HG02763 (cell line): ENCODE data around the gene C9orf78.

Experiments
- ATAC-seq: cut with Tn5 transposase; IDR thresholded peaks from one replicate; pipeline ENCODE4 v1.9.1; 2021; ENCODE audit warnings: mild to moderate bottlenecking, moderate library complexity; ENCODE audit not compliant: unreplicated experiment

C9orf78 gene

DNA sequence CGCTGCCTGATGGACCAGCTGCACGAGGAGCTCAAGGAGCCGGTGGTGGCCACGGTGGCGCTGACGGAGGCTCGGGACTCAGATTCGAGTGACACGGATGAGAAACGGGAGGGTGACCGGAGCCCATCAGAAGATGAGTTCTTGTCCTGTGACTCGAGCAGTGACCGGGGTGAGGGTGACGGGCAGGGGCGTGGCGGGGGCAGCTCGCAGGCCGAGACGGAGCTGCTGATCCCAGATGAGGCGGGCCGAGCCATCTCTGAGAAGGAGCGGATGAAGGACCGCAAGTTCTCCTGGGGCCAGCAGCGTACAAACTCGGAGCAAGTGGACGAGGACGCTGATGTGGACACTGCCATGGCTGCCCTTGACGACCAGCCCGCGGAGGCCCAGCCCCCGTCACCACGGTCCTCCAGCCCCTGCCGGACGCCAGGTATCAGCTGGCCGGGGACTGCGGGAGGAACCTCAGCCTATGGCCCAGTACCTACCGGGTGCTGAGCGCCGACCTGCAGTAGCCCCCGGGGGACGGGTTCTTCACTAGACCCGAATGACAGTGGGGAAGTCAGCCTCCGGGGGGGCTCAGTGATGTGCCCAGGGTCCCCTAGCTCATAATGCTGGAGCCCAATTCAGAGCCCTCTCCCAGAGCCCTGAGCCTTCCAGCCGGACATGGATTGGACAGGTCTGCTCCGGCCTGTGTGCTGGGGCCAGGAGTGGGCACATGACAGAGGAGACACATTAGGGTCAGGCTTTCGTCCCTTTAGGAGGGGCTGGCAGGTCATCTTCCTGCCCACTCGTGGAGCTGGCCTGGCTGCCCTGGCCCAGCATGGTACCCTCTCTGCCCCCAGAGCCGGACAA, 33.2 kb upstream of the C9orf78 start:
- no peak for ATAC-seq

GRCh38 chr9:129867136-129868022, 32.3 kb upstream of the C9orf78 start:
- ATAC-seq: no peak

GRCh38 chr9:129866394-129867135, 31.5 kb upstream of the C9orf78 start:
- ATAC-seq: no peak

- ATAC-seq: no peak
These were observed 30.7 kb upstream of the C9orf78 start for GRCh38 chr9:129865668-129866320.

- ATAC-seq: no peak
These were observed 30.0 kb upstream of the C9orf78 start for GRCh38 chr9:129864991-129865647.

DNA sequence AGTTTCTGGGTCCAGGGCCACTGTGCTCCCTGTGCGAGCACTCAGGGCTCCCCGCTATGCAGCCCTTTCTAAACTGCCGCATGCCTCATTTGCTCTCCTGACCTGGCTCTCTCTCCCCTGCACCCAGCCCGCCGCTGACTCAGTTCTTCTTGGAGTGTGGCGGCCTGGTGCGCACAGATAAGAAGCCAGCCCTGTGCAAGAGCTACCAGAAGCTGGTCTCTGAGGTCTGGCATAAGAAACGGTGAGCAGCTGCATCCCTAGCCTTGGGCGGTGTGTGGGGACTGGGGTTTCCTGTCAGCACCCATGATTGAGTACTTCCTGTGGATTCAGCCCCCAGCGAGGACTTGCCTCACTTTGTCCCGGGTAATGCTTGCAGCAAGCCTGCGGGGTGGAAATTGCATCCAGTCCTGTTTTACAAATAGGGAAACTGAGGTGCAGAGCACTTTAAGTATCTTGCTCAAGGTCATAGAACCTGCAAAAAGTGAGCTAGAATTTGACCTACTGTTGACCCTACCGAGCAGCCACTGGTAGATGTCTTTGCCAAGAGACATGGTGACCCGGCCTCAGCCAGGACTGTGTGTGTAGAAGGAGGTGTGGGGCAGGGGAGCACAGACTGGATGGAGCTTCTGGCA, 28.1 kb upstream of the C9orf78 start:
- no peak for ATAC-seq

- no peak for ATAC-seq
These were observed 26.4 kb upstream of the C9orf78 start for GRCh38 chr9:129861447-129861827.

- no peak for ATAC-seq
These were observed 25.8 kb upstream of the C9orf78 start for GRCh38 chr9:129860653-129861446.

GRCh38 chr9:129858167-129858962, 23.3 kb upstream of the C9orf78 start:
- ATAC-seq: no peak

DNA sequence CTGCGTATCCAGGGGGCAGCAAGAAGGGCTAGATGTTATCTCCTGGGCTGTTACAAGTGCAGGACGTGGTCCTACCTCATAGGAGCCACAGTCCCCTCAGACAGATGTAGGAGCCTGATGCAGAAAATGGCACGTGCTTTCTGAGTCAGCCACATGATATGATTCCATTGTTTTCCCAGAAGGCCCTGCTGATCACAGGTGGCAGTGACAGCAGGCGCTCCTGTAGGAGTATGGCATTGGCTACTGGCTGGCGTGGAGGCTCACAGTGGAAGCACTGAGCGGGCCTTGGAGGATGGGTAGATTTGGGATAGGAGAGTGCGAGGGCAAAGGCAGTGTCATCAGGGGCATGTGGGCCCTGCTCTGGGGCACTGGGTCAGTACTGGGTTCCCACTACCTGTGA, 22.1 kb upstream of the C9orf78 start:
- ATAC-seq: no peak

GRCh38 chr9:129854588-129855110, 19.6 kb upstream of the C9orf78 start:
- no peak for ATAC-seq

- no peak for ATAC-seq
These were observed 18.5 kb upstream of the C9orf78 start for GRCh38 chr9:129853614-129854013.

DNA sequence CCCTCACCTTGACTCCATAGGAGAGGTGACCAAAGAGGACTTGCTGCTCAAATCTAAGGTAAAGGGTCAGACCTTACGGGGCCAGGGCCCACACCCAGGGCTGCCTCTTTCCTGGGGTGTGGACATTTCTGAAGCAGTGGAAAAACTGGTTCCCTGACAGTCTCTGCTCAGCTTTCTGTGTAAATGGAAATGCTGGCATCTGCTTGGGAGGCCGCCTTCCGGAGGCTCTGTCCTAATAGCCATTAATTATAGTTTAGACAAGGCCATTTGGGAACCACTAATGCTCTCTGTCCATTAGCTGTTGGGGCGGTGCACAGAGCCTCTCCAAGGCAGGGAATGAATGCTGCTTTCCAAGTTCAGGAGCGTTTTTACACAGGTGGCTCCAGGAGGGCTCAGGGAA, 17.5 kb upstream of the C9orf78 start:
- no peak for ATAC-seq

DNA sequence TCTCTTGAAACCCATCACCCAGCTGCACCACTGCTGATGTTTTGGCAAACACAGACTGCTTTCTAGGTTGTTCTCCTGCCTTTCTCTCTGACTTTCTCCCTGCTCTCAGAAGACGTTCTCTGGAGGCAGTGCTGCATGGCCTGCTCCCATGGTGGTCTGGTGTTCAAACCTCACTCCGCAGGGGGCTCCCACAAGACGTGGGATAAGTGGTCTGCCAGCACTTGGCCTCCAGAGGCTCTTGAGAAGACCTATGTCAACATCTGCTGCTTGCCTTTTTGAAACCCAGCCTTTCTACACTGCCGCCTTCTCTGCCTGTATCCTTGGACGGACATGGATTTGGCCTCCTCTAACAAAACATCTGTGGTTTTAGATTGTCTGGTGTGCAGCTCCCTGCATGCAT, 16.7 kb upstream of the C9orf78 start:
- no peak for ATAC-seq

DNA sequence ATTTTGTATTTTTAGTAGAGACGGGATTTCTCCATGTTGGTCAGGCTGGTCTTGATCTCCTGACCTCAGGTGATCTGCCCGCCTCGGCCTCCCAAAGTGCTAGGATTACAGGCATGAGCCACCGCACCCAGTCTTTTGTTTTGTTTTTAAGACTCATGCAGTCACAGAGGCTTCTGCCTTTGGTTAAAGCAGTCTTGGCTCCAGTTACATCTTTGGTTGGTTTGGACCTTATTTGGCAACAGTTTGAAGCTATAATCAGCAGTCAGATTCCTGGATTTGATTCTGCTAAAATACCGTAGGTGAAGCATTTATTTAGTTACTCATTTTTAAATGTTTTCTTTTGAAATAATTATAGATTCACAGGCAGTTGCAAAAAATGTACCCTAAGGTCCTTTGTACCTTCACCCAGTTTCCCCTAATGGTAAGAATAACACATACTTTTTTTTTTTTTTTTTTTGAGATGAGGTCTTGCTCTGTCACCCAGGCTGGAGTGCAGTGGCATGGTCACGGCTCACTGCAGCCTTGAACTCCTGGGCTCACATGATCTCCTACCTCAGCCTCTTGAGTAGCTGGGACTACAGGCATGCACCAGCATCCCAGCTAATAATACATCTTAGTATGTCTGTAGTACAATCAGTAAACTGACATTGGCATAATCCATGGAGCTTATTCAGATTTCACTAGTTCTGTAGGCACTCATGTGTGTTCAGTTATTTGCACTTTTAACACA, 15.9 kb upstream of the C9orf78 start:
- ATAC-seq: no peak

DNA sequence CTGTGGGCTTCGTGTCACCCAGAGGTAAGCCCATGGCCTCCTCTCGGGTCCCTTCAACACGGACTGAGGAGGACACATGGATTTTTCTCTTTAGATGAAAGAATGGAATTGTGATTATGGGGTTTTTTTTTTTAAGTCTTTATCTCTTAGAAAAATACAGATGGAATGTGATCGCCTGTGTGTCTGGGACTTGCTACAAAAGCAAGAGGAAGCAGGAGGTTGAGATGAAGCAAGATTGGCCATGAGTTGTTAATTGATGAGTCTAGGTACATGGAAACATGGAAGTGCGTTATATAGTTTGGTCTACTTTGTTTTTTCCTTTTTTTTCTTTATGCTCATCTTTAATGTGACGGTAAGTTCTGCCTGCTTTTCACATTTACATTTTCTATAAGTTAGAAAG, 14.8 kb upstream of the C9orf78 start:
- no peak for ATAC-seq

GRCh38 chr9:129848712-129849441, 13.8 kb upstream of the C9orf78 start:
- no peak for ATAC-seq
